WTC11 (cell line): ENCODE results near the gene GCAT. TPM values are rescaled to one million over a fixed set of nuclear protein-coding genes. Genes with fewer than 3 reads are reported as not detected.

Source experiments
- ATAC-seq: fragments of 200-7000 bp; cut with Tn5 transposase; 2 replicates; pipeline ENCODE4 v1.10.0; 2021; ENCODE audit warnings: mild to moderate bottlenecking, moderate library complexity
- CTCF ChIA-PET: fragments of 300-600 bp; sonication (Branson Sonifier 250); formaldehyde crosslinking; loops from one replicate; lab custom pipeline; 2021; ENCODE audit warnings: antibody characterized with exemption; lab: Charles Lee
- POLR2A ChIA-PET: fragments of 350-600 bp; sonication (Branson Sonifier 250); formaldehyde crosslinking; loops from one replicate; lab custom pipeline; 2021; ENCODE audit warnings: antibody characterized with exemption; lab: Charles Lee
- DNase-seq: peaks from one replicate; pipeline ENCODE4 v3.0.0; 2021; ENCODE audit warnings: low spot score
- H3K27ac Mint-ChIP-seq: 2 replicates; pipeline ENCODE4 v1.8.0; 2021; ENCODE audit warnings: mixed read lengths
- H3K27me3 Mint-ChIP-seq: 2 replicates; pipeline ENCODE4 v1.8.0; 2021; ENCODE audit warnings: low read depth, mild to moderate bottlenecking, moderate library complexity, mixed read lengths
- H3K36me3 Mint-ChIP-seq: 2 replicates; pipeline ENCODE4 v1.8.0; 2021; ENCODE audit warnings: mixed read lengths
- H3K4me1 Mint-ChIP-seq: 2 replicates; pipeline ENCODE4 v1.8.0; 2022; ENCODE audit warnings: mixed read lengths
- H3K4me3 Mint-ChIP-seq: 2 replicates; pipeline ENCODE4 v1.8.0; 2021; ENCODE audit warnings: mild to moderate bottlenecking, moderate library complexity, mixed read lengths
- H3K9me3 Mint-ChIP-seq: 2 replicates; pipeline ENCODE4 v1.8.0; 2021; ENCODE audit warnings: mixed read lengths
- FOXJ3 ChIP-seq: sonication (generic); formaldehyde crosslinking; IDR thresholded peaks from 2 replicates; pipeline ENCODE4 v1.9.0; 2021; ENCODE audit warnings: missing genetic modification reagents, mild to moderate bottlenecking, borderline replicate concordance
- GABPB1 ChIP-seq: sonication (generic); formaldehyde crosslinking; IDR thresholded peaks from 2 replicates; pipeline ENCODE4 v1.8.1; 2023; ENCODE audit warnings: mild to moderate bottlenecking, missing genetic modification reagents
- HMGA2 ChIP-seq: fragments of 250-450 bp; sonication (Bioruptor Pico); IDR thresholded peaks from 2 replicates; pipeline ENCODE4 v1.4.0; 2021; ENCODE audit warnings: mild to moderate bottlenecking, moderate library complexity
- JUN ChIP-seq: sonication (generic); formaldehyde crosslinking; IDR thresholded peaks from 2 replicates; pipeline ENCODE4 v1.8.0; 2023; ENCODE audit warnings: mild to moderate bottlenecking, missing genetic modification reagents
- SMAD3 ChIP-seq: sonication (generic); formaldehyde crosslinking; IDR thresholded peaks from 2 replicates; pipeline ENCODE4 v1.8.0; 2022; ENCODE audit warnings: missing genetic modification reagents, mild to moderate bottlenecking, borderline replicate concordance
- ZNF232 ChIP-seq: sonication (generic); formaldehyde crosslinking; IDR thresholded peaks from 2 replicates; pipeline ENCODE4 v1.8.0; 2022; ENCODE audit warnings: mild to moderate bottlenecking, missing genetic modification reagents
- total RNA-seq: library from RNA; stranded (reverse); gene quantifications from 3 replicates; pipeline ENCODE4 v1.2.3, GENCODE V29; 2021
- TF ChIP-seq, protein P1 (sequence below): fragments of 250-450 bp; sonication (Bioruptor Pico); conservative IDR thresholded peaks from 2 replicates; pipeline ENCODE4 v1.9.0; 2021; ENCODE audit warnings: mild to moderate bottlenecking
- TF ChIP-seq, protein P2 (sequence below): sonication (generic); formaldehyde crosslinking; IDR thresholded peaks from 2 replicates; pipeline ENCODE4 v1.8.1; 2022; ENCODE audit warnings: mild to moderate bottlenecking, missing genetic modification reagents, moderate library complexity, borderline replicate concordance
- TF ChIP-seq, protein P3 (sequence below): sonication (generic); formaldehyde crosslinking; IDR thresholded peaks from 2 replicates; pipeline ENCODE4 v1.8.0; 2023; ENCODE audit warnings: mild to moderate bottlenecking, missing genetic modification reagents
- TF ChIP-seq, protein P4 (sequence below): sonication (generic); formaldehyde crosslinking; IDR thresholded peaks from 2 replicates; pipeline ENCODE4 v1.8.1; 2023; ENCODE audit warnings: mild to moderate bottlenecking, missing genetic modification reagents, moderate library complexity
- TF ChIP-seq, protein P5 (sequence below): sonication (generic); formaldehyde crosslinking; IDR thresholded peaks from 2 replicates; pipeline ENCODE4 v1.8.1; 2023; ENCODE audit warnings: mild to moderate bottlenecking, missing genetic modification reagents
- TF ChIP-seq, protein P6 (sequence below): fragments of 250-450 bp; sonication (Bioruptor Pico); IDR thresholded peaks from 2 replicates; pipeline ENCODE4 v1.9.0; 2021; ENCODE audit warnings: mild to moderate bottlenecking, borderline replicate concordance

GCAT gene
- total RNA-seq, 1 experiment from 2014 or later, result 33.0 TPM

DNA sequence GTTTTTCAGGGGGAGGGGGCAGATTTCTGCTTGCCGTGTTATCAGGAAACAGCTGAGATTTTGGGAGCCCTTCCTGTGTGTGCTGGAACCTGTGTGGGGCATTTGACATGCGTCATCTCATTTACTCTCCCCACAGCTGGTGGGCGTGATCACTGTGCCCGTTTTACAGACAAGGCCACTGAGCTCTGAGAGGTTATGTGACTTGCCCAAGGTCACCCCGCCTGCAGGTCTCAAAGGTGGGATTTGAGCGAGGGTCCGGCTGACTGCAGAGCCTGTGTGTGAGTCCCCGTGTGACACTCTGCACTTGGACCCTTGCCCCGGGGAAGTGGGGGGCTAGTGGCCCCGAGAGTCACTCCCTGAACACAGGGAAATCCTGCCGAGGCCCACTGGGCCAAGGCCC lies 48.5 kb upstream of the GCAT start (continued):
- TF ChIP-seq, protein P1, sequence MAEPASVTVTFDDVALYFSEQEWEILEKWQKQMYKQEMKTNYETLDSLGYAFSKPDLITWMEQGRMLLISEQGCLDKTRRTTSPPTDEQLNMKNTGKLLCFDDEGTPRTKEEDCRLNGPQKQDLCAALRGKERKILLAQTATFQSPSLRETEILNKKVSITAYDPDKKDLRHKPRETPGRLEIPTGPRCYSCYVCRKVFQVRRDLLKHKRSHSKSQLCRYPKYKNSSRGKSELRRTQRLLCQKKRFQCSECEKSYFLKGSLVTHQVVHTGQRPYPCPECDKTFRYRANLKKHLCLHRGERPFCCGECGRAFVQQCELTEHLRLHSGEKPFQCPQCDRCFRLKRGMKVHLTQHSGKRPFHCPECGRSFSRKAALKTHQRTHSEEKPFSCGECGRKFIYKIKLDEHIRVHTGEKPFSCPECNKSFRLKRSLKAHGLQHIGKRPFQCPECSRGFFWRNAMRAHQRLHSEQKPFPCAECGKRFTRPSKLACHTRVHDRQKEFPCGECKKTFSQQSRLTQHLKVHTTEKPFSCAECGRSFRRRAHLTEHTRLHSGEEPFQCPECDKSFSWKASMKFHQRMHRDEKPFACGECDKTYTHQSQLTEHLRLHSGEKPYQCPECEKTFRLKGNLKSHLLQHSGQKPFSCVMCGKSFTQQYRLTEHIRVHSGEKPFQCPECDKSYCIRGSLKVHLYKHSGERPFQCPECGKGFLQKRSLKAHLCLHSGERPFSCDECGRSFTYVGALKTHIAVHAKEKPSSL (CRISPR knock-in tag), result no peak
- TF ChIP-seq, protein P2, sequence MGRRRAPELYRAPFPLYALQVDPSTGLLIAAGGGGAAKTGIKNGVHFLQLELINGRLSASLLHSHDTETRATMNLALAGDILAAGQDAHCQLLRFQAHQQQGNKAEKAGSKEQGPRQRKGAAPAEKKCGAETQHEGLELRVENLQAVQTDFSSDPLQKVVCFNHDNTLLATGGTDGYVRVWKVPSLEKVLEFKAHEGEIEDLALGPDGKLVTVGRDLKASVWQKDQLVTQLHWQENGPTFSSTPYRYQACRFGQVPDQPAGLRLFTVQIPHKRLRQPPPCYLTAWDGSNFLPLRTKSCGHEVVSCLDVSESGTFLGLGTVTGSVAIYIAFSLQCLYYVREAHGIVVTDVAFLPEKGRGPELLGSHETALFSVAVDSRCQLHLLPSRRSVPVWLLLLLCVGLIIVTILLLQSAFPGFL, result no peak
- TF ChIP-seq FOXJ3 (CRISPR knock-in tag) (no peak), ZNF232 (CRISPR knock-in tag) (no peak)
- TF ChIP-seq, protein P3, sequence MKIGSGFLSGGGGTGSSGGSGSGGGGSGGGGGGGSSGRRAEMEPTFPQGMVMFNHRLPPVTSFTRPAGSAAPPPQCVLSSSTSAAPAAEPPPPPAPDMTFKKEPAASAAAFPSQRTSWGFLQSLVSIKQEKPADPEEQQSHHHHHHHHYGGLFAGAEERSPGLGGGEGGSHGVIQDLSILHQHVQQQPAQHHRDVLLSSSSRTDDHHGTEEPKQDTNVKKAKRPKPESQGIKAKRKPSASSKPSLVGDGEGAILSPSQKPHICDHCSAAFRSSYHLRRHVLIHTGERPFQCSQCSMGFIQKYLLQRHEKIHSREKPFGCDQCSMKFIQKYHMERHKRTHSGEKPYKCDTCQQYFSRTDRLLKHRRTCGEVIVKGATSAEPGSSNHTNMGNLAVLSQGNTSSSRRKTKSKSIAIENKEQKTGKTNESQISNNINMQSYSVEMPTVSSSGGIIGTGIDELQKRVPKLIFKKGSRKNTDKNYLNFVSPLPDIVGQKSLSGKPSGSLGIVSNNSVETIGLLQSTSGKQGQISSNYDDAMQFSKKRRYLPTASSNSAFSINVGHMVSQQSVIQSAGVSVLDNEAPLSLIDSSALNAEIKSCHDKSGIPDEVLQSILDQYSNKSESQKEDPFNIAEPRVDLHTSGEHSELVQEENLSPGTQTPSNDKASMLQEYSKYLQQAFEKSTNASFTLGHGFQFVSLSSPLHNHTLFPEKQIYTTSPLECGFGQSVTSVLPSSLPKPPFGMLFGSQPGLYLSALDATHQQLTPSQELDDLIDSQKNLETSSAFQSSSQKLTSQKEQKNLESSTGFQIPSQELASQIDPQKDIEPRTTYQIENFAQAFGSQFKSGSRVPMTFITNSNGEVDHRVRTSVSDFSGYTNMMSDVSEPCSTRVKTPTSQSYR, result no peak
- TF ChIP-seq, protein P4, sequence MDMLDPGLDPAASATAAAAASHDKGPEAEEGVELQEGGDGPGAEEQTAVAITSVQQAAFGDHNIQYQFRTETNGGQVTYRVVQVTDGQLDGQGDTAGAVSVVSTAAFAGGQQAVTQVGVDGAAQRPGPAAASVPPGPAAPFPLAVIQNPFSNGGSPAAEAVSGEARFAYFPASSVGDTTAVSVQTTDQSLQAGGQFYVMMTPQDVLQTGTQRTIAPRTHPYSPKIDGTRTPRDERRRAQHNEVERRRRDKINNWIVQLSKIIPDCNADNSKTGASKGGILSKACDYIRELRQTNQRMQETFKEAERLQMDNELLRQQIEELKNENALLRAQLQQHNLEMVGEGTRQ (CRISPR knock-in tag), result no peak
- TF ChIP-seq, protein P5, sequence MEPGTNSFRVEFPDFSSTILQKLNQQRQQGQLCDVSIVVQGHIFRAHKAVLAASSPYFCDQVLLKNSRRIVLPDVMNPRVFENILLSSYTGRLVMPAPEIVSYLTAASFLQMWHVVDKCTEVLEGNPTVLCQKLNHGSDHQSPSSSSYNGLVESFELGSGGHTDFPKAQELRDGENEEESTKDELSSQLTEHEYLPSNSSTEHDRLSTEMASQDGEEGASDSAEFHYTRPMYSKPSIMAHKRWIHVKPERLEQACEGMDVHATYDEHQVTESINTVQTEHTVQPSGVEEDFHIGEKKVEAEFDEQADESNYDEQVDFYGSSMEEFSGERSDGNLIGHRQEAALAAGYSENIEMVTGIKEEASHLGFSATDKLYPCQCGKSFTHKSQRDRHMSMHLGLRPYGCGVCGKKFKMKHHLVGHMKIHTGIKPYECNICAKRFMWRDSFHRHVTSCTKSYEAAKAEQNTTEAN, result no peak
- TF ChIP-seq, protein P6, sequence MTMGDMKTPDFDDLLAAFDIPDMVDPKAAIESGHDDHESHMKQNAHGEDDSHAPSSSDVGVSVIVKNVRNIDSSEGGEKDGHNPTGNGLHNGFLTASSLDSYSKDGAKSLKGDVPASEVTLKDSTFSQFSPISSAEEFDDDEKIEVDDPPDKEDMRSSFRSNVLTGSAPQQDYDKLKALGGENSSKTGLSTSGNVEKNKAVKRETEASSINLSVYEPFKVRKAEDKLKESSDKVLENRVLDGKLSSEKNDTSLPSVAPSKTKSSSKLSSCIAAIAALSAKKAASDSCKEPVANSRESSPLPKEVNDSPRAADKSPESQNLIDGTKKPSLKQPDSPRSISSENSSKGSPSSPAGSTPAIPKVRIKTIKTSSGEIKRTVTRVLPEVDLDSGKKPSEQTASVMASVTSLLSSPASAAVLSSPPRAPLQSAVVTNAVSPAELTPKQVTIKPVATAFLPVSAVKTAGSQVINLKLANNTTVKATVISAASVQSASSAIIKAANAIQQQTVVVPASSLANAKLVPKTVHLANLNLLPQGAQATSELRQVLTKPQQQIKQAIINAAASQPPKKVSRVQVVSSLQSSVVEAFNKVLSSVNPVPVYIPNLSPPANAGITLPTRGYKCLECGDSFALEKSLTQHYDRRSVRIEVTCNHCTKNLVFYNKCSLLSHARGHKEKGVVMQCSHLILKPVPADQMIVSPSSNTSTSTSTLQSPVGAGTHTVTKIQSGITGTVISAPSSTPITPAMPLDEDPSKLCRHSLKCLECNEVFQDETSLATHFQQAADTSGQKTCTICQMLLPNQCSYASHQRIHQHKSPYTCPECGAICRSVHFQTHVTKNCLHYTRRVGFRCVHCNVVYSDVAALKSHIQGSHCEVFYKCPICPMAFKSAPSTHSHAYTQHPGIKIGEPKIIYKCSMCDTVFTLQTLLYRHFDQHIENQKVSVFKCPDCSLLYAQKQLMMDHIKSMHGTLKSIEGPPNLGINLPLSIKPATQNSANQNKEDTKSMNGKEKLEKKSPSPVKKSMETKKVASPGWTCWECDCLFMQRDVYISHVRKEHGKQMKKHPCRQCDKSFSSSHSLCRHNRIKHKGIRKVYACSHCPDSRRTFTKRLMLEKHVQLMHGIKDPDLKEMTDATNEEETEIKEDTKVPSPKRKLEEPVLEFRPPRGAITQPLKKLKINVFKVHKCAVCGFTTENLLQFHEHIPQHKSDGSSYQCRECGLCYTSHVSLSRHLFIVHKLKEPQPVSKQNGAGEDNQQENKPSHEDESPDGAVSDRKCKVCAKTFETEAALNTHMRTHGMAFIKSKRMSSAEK (CRISPR knock-in tag), result no peak

DNA sequence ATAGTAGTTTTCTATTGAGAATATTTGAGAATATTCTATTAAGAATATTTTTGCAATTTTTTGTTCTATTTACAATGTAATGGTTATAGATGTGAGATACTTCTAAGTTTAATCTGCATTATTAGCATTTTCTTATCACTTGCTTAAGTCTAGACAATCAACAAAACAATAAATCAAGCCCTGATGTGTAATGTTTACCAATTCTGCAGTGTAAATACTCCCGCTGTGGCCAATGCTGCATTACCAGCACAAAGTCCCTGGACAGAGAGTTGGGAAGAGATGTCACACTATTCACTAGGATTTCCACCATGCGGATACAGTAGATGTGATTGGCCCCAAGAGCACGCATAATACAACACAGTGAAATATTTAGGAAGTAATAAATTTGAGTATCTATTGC lies 47.6 kb upstream of the GCAT start:
- no peak overlapping the region for H3K27ac Mint-ChIP-seq
- H3K4me1 Mint-ChIP-seq, result no peaks in the 10 kb centered on the region
- 0 out of 2 replicates have a peak, but pooled peaks have one; percentile 30 for TF ChIP-seq GABPB1 (CRISPR knock-in tag)
- no peak for TF ChIP-seq HMGA2
- TF ChIP-seq SMAD3 (CRISPR knock-in tag), result no peak
- no peak for TF ChIP-seq JUN
- DNase-seq, result no peak
- no peak for ATAC-seq
- ChIA-PET CTCF (no interaction called here), POLR2A (no interaction called here)
- H3K36me3 Mint-ChIP-seq, result peaks cover 34% of the 10 kb centered on the region
- peaks cover 4% of the 10 kb centered on the region; the same call in 1 of the 2 replicates for H3K27me3 Mint-ChIP-seq
- H3K9me3 Mint-ChIP-seq, result no peaks in the 10 kb centered on the region
- no peak overlapping the region for H3K4me3 Mint-ChIP-seq
